ENCODE measurements around the gene LARP1. TPM values are rescaled to one million over a fixed set of nuclear protein-coding genes. Genes with fewer than 3 reads are reported as not detected.

Gene LARP1
- total and polyA plus RNA-seq, 2 experiments from 2014 or later = 133 to 302 TPM

DNA sequence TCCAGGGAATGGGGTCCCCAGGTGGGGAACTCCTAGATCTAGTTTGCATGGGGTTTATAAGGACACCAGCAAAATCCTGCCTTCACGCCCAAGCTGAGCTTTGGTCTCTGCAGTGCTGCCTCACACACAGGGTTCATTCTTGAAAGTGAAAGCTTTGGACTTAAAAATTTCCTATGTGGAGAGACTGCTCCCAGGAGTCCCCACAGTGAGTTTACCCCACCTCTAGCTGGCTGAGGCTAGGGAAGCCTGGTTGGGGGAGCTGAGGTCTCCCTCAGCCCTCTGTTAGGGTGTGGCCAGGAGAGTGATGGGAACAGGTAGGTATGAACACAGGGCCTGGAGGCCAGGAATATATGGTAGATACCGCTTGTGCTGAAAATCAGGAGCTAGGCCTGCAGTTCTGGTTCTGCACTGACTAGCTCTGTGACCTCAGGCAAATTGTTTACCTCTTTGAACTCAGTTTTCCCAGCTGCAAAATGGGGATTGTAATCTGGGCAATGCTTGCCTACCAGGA, 41.5 kb upstream of the LARP1 start:
- TF ChIP-seq, protein P1, sequence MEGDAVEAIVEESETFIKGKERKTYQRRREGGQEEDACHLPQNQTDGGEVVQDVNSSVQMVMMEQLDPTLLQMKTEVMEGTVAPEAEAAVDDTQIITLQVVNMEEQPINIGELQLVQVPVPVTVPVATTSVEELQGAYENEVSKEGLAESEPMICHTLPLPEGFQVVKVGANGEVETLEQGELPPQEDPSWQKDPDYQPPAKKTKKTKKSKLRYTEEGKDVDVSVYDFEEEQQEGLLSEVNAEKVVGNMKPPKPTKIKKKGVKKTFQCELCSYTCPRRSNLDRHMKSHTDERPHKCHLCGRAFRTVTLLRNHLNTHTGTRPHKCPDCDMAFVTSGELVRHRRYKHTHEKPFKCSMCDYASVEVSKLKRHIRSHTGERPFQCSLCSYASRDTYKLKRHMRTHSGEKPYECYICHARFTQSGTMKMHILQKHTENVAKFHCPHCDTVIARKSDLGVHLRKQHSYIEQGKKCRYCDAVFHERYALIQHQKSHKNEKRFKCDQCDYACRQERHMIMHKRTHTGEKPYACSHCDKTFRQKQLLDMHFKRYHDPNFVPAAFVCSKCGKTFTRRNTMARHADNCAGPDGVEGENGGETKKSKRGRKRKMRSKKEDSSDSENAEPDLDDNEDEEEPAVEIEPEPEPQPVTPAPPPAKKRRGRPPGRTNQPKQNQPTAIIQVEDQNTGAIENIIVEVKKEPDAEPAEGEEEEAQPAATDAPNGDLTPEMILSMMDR (conservative IDR thresholded peaks at IDR 0.05; ENCODE audit: low read depth in 2 of 2) = no peak
- no peak for TF ChIP-seq ZNF114 (CRISPR knock-in tag; IDR thresholded peaks at IDR 0.05)
- TF ChIP-seq, protein P2, sequence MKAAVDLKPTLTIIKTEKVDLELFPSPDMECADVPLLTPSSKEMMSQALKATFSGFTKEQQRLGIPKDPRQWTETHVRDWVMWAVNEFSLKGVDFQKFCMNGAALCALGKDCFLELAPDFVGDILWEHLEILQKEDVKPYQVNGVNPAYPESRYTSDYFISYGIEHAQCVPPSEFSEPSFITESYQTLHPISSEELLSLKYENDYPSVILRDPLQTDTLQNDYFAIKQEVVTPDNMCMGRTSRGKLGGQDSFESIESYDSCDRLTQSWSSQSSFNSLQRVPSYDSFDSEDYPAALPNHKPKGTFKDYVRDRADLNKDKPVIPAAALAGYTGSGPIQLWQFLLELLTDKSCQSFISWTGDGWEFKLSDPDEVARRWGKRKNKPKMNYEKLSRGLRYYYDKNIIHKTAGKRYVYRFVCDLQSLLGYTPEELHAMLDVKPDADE (IDR thresholded peaks at IDR 0.05) = no peak
- peaks cover 54% of the 10 kb centered on the region for H3K4me1 Mint-ChIP-seq
- Histone ChIP-seq H3F3A (replicated peaks; ENCODE audit: low read depth) (peaks cover 7% of the 10 kb centered on the region), H3K4me1 (ENCODE audit: insufficient read depth) (peaks cover 47% of the 10 kb centered on the region), H3K27me3 (ENCODE audit: insufficient read depth) (no peaks in the 10 kb centered on the region), H3K79me2 (replicated peaks; ENCODE audit: insufficient read depth) (peaks cover 49% of the 10 kb centered on the region), H3K27ac (ENCODE audit: low read depth) (peak overlapping the region; percentile 86), H3K4me3 (peak overlapping the region; percentile 53), H2AFZ (no peak overlapping the region), H3K36me3 (ENCODE audit: insufficient read depth) (0 out of 2 replicates have a peak, but pooled peaks cover 3% of the 10 kb centered on the region), H3K9me2 (ENCODE audit: insufficient read depth) (no peaks in the 10 kb centered on the region), H4K20me1 (replicated peaks; ENCODE audit: insufficient read depth) (no peaks in the 10 kb centered on the region), H3K4me2 (peak overlapping the region; percentile 74)
- H3K4me3 Mint-ChIP-seq = peak overlapping the region; percentile 63
- peaks cover 7% of the 10 kb centered on the region; the same call in 1 of the 3 replicates for H3K36me3 Mint-ChIP-seq (ENCODE audit: low read depth)
- ATAC-seq (peak; percentile 14), DNase-seq (ENCODE audit: low spot score) (peak; percentile 11)
- no peak overlapping the region; the same call in 1 of the 2 replicates for H3K27ac Mint-ChIP-seq
- peaks cover 5% of the 10 kb centered on the region for H3K27me3 Mint-ChIP-seq (ENCODE audit: insufficient read depth, low read depth, poor library complexity)
- no peaks in the 10 kb centered on the region for H3K9me3 Mint-ChIP-seq

DNA sequence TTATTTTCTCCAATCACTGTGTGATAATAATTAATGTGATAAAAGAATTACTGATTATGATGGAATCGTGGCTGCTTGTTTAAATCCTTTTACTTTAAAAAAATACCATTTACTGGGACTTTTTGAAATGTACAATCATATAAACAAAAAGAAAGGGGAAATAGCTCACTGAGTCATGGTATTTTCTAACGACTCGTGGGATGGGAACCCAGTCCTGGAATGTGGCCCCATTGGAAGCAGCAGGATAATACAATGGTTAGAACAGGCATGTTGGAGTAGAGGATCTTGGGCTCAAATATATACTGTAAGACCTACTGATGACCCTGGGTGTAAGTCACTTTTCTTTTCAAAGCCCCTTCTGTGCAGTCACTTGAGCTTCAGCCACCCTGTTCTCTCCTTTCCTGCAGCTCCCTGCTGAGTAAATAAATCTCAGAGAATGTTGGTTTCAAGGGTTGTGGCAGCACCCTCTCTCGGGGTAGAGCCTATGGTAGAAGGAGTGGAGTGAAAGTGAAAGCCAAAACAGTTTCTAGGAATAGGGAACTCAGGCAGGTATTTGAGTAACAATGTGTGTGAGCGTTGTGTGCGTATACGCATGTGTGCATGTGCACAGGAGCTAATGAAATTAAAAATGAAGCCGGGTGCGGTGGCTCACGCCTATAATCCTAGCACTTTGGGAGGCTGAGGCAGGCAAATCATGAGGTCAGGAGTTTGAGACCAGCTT, 40.8 kb upstream of the LARP1 start:
- peaks cover 7% of the 10 kb centered on the region for H3F3A ChIP-seq (replicated peaks; ENCODE audit: low read depth)
- H3K4me1 ChIP-seq (ENCODE audit: insufficient read depth) = peaks cover 47% of the 10 kb centered on the region
- Mint-ChIP-seq H3K27ac (peak overlapping the region; percentile 46), H3K27me3 (ENCODE audit: insufficient read depth, low read depth, poor library complexity) (peaks cover 5% of the 10 kb centered on the region), H3K36me3 (ENCODE audit: low read depth) (peaks cover 7% of the 10 kb centered on the region; the same call in 1 of the 3 replicates), H3K4me3 (peak overlapping the region; percentile 63; the same call in 1 of the 3 replicates), H3K4me1 (peaks cover 49% of the 10 kb centered on the region), H3K9me3 (no peaks in the 10 kb centered on the region)
- DNase-seq (ENCODE audit: low spot score) (peak; percentile 28), ATAC-seq (no peak)
- no peaks in the 10 kb centered on the region for H4K20me1 ChIP-seq (replicated peaks; ENCODE audit: insufficient read depth)
- no peaks in the 10 kb centered on the region for H3K9me2 ChIP-seq (ENCODE audit: insufficient read depth)
- 0 out of 2 replicates have a peak, but pooled peaks cover 3% of the 10 kb centered on the region for H3K36me3 ChIP-seq (ENCODE audit: insufficient read depth)
- H3K27me3 ChIP-seq (ENCODE audit: insufficient read depth) = no peaks in the 10 kb centered on the region
- H2AFZ ChIP-seq = no peak overlapping the region
- peak overlapping the region; percentile 53 for H3K4me3 ChIP-seq
- H3K79me2 ChIP-seq (replicated peaks; ENCODE audit: insufficient read depth) = peaks cover 57% of the 10 kb centered on the region
- peak overlapping the region; percentile 32; the same call in 1 of the 2 replicates for H3K27ac ChIP-seq (ENCODE audit: low read depth)
- peak overlapping the region; percentile 74 for H3K4me2 ChIP-seq
- TF ChIP-seq JUNB (IDR thresholded peaks at IDR 0.05; ENCODE audit: unreplicated experiment) = no peak
- no peak for TF ChIP-seq ZNF114 (CRISPR knock-in tag; IDR thresholded peaks at IDR 0.05)
- no peak for TF ChIP-seq CREB1 (CRISPR knock-in tag; IDR thresholded peaks at IDR 0.05; ENCODE audit: low read depth)
- TF ChIP-seq, protein P1 (conservative IDR thresholded peaks at IDR 0.05; ENCODE audit: low read depth in 2 of 2) = no peak
- no peak for TF ChIP-seq POLR2AphosphoS5 (IDR thresholded peaks at IDR 0.05; ENCODE audit: low read depth)
- no peak for TF ChIP-seq ZNF331 (CRISPR knock-in tag; IDR thresholded peaks at IDR 0.05; ENCODE audit: low read depth)
- TF ChIP-seq EZH2phosphoT487 (IDR thresholded peaks at IDR 0.05; ENCODE audit: unreplicated experiment) = no peak

All from GM23338 (cell line).